OCI-LY7 (cell line): ENCODE results near the gene VAMP2. TPM values are rescaled to one million over a fixed set of nuclear protein-coding genes. Genes with fewer than 3 reads are reported as not detected.

Experiments
- BruUV-seq: library from RNA; stranded (reverse); fragments of 400-500 nt; replicated peaks from 2 replicates; lab custom pipeline; 2021; lab: Mats Ljungman, UMichigan
- CTCF ChIA-PET: fragments of 300-600 bp; sonication (Branson Sonifier 250); formaldehyde crosslinking; loops from one replicate; lab custom pipeline; 2022; ENCODE audit warnings: antibody characterized with exemption; ENCODE audit not compliant: unreplicated experiment; lab: Charles Lee
- POLR2A ChIA-PET: fragments of 300-600 bp; sonication (Branson Sonifier 250); formaldehyde crosslinking; loops from one replicate; lab custom pipeline; 2022; ENCODE audit warnings: antibody characterized with exemption; lab: Charles Lee
- DNase-seq: peaks from one replicate; pipeline ENCODE4 v3.0.0-alpha.2; 2015; ENCODE audit warnings: low spot score
- H2AFZ ChIP-seq: fragments of 200-600 bp; sonication (generic), shearing (Covaris generic); 2 replicates; pipeline ENCODE4 v1.6.1; 2014; ENCODE audit warnings: mild to moderate bottlenecking, antibody characterized with exemption, low read length, moderate library complexity
- H3K27ac ChIP-seq: fragments of 200-600 bp; sonication (generic); 2 replicates; pipeline ENCODE4 v1.5.1; 2014; ENCODE audit warnings: mixed run types, low read depth, mild to moderate bottlenecking, moderate library complexity, low read length, inconsistent platforms; ENCODE audit not compliant: poor library complexity, severe bottlenecking
- H3K36me3 ChIP-seq: fragments of 200-600 bp; sonication (generic); 2 replicates; pipeline ENCODE4 v1.6.1; 2014; ENCODE audit warnings: mild to moderate bottlenecking, antibody characterized with exemption, low read length, moderate library complexity, mixed read lengths; ENCODE audit not compliant: insufficient read depth
- H3K4me1 ChIP-seq: fragments of 200-600 bp; sonication (generic); 2 replicates; pipeline ENCODE4 v1.5.1; 2014; ENCODE audit warnings: mild to moderate bottlenecking, low read length; ENCODE audit not compliant: insufficient read depth, poor library complexity, severe bottlenecking
- H3K4me2 ChIP-seq: fragments of 200-600 bp; sonication (generic); 2 replicates; pipeline ENCODE4 v1.6.1; 2014; ENCODE audit warnings: mild to moderate bottlenecking, low read length
- H3K4me3 ChIP-seq: fragments of 200-600 bp; sonication (generic); 2 replicates; pipeline ENCODE4 v1.5.1; 2014; ENCODE audit warnings: mild to moderate bottlenecking, low read depth, low read length; ENCODE audit not compliant: poor library complexity, severe bottlenecking
- H3K79me2 ChIP-seq: fragments of 200-600 bp; sonication (generic); 2 replicates; pipeline ENCODE4 v1.6.1; 2016; ENCODE audit warnings: low read depth, mild to moderate bottlenecking, low read length, moderate library complexity, mixed read lengths; ENCODE audit not compliant: insufficient read depth
- H3K9me2 ChIP-seq: fragments of 200-600 bp; sonication (generic); 2 replicates; pipeline ENCODE4 v1.6.1; 2016; ENCODE audit warnings: mild to moderate bottlenecking, low read length, mixed read lengths; ENCODE audit not compliant: insufficient read depth
- H3K9me3 ChIP-seq: fragments of 200-600 bp; sonication (generic); 2 replicates; pipeline ENCODE4 v1.6.1; 2014; ENCODE audit warnings: mild to moderate bottlenecking, mixed run types, low read length, mixed read lengths
- H4K20me1 ChIP-seq: fragments of 200-600 bp; sonication (generic); 2 replicates; pipeline ENCODE4 v1.6.1; 2014; ENCODE audit warnings: mild to moderate bottlenecking, antibody characterized with exemption, low read length, moderate library complexity, mixed read lengths; ENCODE audit not compliant: insufficient read depth
- CTCF ChIP-seq: fragments of 200-600 bp; sonication (generic); conservative IDR thresholded peaks from 2 replicates; pipeline ENCODE4 v1.5.1; 2014; ENCODE audit warnings: mild to moderate bottlenecking, antibody characterized with exemption, low read length, moderate library complexity, mixed read lengths
- EZH2phosphoT487 ChIP-seq: fragments of 200-600 bp; sonication (generic); IDR thresholded peaks from 2 replicates; pipeline ENCODE4 v1.6.1; 2018; ENCODE audit warnings: low read depth, borderline replicate concordance, mild to moderate bottlenecking, mixed run types, antibody characterized with exemption, low read length, moderate library complexity, mixed read lengths
- intact Hi-C: fragments of 100-400 bp; cut with micrococcal nuclease; formaldehyde crosslinking; loops from one replicate; pipeline ENCODE4 v1.10.0; 2022; ENCODE audit not compliant: unreplicated experiment
- total RNA-seq, 2 experiments: library from RNA; depleted of rRNA in 1 of 2; stranded (reverse); fragments of >200 nt in 1 of 2; shearing (Covaris generic) in 1 of 2; gene quantifications; 2 replicates each; pipeline ENCODE4 v1.2.3, GENCODE V29; 2014 to 2022

VAMP2 gene
- total RNA-seq, 2 experiments from 2014 or later: 21.2 to 40.9 TPM

- Histone ChIP-seq H3K27ac (no peak overlapping the region), H3K4me1 (peaks cover 58% of the 10 kb centered on the region), H3K4me3 (no peak overlapping the region), H3K79me2 (peaks cover 14% of the 10 kb centered on the region; the same call in 1 of the 2 replicates), H3K4me2 (no peak overlapping the region), H2AFZ (no peak overlapping the region), H4K20me1 (no peaks in the 10 kb centered on the region), H3K36me3 (peaks cover 27% of the 10 kb centered on the region), H3K9me3 (no peaks in the 10 kb centered on the region), H3K9me2 (no peaks in the 10 kb centered on the region)
- no TSS peak for BruUV-seq
- CTCF ChIA-PET: no interaction called here
- DNase-seq: no peak
- intact Hi-C loops: no loop called here
- POLR2A ChIA-PET: no interaction called here
- TF ChIP-seq CTCF (no peak), EZH2phosphoT487 (no peak)
Observed at GRCh38 chr17:8160224-8160577, 2.5 kb downstream of the VAMP2 start.

DNA sequence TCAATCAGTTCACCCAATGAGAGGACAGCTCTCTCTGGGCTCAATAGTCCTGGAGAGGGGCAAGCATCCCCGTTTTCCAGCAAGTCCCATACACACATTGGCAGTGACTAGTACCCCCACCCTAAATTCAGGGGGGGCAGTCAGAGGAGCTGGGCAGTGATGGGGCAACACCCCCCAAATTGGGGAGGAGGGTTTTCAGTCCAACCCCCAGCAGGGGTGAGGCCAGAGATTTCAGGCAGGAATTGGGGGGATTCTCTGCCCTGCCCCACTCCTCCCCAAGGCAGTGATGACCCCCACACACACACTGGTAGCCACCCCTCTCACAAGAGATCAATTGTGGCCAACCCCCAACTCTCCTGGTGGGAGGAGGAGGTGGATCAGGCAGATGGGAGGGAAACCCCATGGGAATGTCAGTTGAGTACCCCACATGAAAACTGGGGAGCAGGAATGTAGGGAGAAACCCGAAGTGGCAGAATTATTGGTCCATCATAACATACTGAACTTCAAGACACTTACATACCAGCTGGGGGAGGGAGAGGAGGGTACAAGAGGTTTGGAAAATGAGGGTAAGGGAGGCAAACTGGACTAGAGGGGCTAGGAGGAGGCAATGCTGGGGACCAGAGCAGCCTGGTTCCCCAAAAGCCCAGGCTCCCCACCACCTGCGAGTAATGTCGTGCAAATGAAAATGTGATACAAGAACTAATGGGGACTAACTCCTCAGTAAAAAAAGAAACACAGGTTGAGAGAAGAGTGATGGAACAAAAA is 3.1 kb downstream of the VAMP2 start:
- ChIA-PET CTCF (no interaction called here), POLR2A (no interaction called here)
- no peak for TF ChIP-seq EZH2phosphoT487
- no peak for TF ChIP-seq CTCF
- intact Hi-C loops: loop anchor here (10.0 kb wide), 1 partner anchor 325 kb away; the partner anchor contains the start of gene KDM6B
- no TSS peak for BruUV-seq
- Histone ChIP-seq H2AFZ (no peak overlapping the region), H3K36me3 (peaks cover 27% of the 10 kb centered on the region), H3K9me3 (no peaks in the 10 kb centered on the region), H3K4me3 (no peak overlapping the region), H3K9me2 (no peaks in the 10 kb centered on the region), H3K27ac (no peak overlapping the region), H3K79me2 (peaks cover 14% of the 10 kb centered on the region; the same call in 1 of the 2 replicates), H3K4me2 (no peak overlapping the region), H4K20me1 (no peaks in the 10 kb centered on the region), H3K4me1 (peaks cover 58% of the 10 kb centered on the region)
- DNase-seq: no peak

GRCh38 chr17:8159032-8159400 is 3.7 kb downstream of the VAMP2 start:
- H3K4me1 ChIP-seq: peaks cover 58% of the 10 kb centered on the region
- intact Hi-C loops: loop anchor here (10.0 kb wide), 1 partner anchor 324 kb away; the partner anchor contains the start of gene KDM6B
- ChIA-PET CTCF (interaction anchor here (1.3 kb wide), 1 partner anchor 15 kb away, joined by 5 read pairs; no protein-coding TSS in a partner anchor), POLR2A (interaction anchor here (1.0 kb wide), 1 partner anchor 14 kb away, joined by 3 read pairs; no protein-coding TSS in a partner anchor)
- H3K9me2 ChIP-seq: no peaks in the 10 kb centered on the region
- peaks cover 27% of the 10 kb centered on the region for H3K36me3 ChIP-seq
- no peak overlapping the region for H3K4me3 ChIP-seq
- H3K79me2 ChIP-seq: peaks cover 14% of the 10 kb centered on the region; the same call in 1 of the 2 replicates
- TF ChIP-seq EZH2phosphoT487: no peak
- no peak; the same call in 1 of the 2 replicates for TF ChIP-seq CTCF
- peak overlapping the region; percentile 52; the same call in 1 of the 2 replicates for H3K4me2 ChIP-seq
- H2AFZ ChIP-seq: no peak overlapping the region
- no peaks in the 10 kb centered on the region for H3K9me3 ChIP-seq
- no peaks in the 10 kb centered on the region for H4K20me1 ChIP-seq
- DNase-seq: no peak
- no peak overlapping the region for H3K27ac ChIP-seq
- BruUV-seq: no TSS peak
